SK-N-SH treated with all-trans-retinoic acid at 6 μM for 48 hours (cell line): Measurements from ENCODE around the gene SPTLC1.

ENCODE experiments used
- ARNTL ChIP-seq: fragments of 450-650 bp; formaldehyde crosslinking; IDR thresholded peaks from 2 replicates; pipeline ENCODE4 v1.5.0; 2020; ENCODE audit warnings: low read depth, mild to moderate bottlenecking, moderate library complexity, borderline replicate concordance
- BACH2 ChIP-seq: fragments of 250-450 bp; sonication (Bioruptor Pico); IDR thresholded peaks from 2 replicates; pipeline ENCODE4 v1.9.0; 2021; ENCODE audit warnings: mild to moderate bottlenecking, borderline replicate concordance
- CSDC2 ChIP-seq: fragments of 250-450 bp; sonication (Bioruptor Pico); IDR thresholded peaks from 2 replicates; pipeline ENCODE4 v1.5.0; 2020; ENCODE audit warnings: mild to moderate bottlenecking, moderate library complexity
- ESRRG ChIP-seq: fragments of 250-450 bp; sonication (Bioruptor Pico); IDR thresholded peaks from 2 replicates; pipeline ENCODE4 v1.6.1; 2021; ENCODE audit warnings: mild to moderate bottlenecking
- GLIS3 ChIP-seq: fragments of 250-450 bp; sonication (Bioruptor Pico); IDR thresholded peaks from 2 replicates; pipeline ENCODE4 v1.5.0; 2020; ENCODE audit warnings: mild to moderate bottlenecking, moderate library complexity
- ISL1 ChIP-seq: fragments of 250-450 bp; sonication (Bioruptor Pico); IDR thresholded peaks from 2 replicates; pipeline ENCODE4 v2.1.2; 2022; ENCODE audit warnings: mild to moderate bottlenecking, moderate library complexity
- RARB ChIP-seq: fragments of 250-450 bp; sonication (Bioruptor Pico); IDR thresholded peaks from 2 replicates; pipeline ENCODE4 v1.8.0; 2021; ENCODE audit warnings: mild to moderate bottlenecking, moderate library complexity
- SNAI2 ChIP-seq: fragments of 250-450 bp; sonication (Bioruptor Pico); IDR thresholded peaks from 2 replicates; pipeline ENCODE4 v1.5.0; 2020; ENCODE audit warnings: mild to moderate bottlenecking, moderate library complexity
- TSHZ2 ChIP-seq: fragments of 250-450 bp; sonication (Bioruptor Pico); IDR thresholded peaks from 2 replicates; pipeline ENCODE4 v1.5.0; 2020; ENCODE audit warnings: mild to moderate bottlenecking, moderate library complexity
- ZFP3 ChIP-seq: fragments of 250-450 bp; sonication (Bioruptor Pico); IDR thresholded peaks from 2 replicates; pipeline ENCODE4 v1.5.0; 2020; ENCODE audit warnings: mild to moderate bottlenecking, moderate library complexity
- ZNF565 ChIP-seq: fragments of 450-650 bp; formaldehyde crosslinking; conservative IDR thresholded peaks from 2 replicates; pipeline ENCODE4 v1.5.0; 2020; ENCODE audit warnings: low read depth, mild to moderate bottlenecking, moderate library complexity
- TF ChIP-seq, protein P1 (sequence below): fragments of 250-450 bp; sonication (Bioruptor Pico); IDR thresholded peaks from 2 replicates; pipeline ENCODE4 v1.8.0; 2020; ENCODE audit warnings: mild to moderate bottlenecking, moderate library complexity, borderline replicate concordance

- TF ChIP-seq, protein P1, sequence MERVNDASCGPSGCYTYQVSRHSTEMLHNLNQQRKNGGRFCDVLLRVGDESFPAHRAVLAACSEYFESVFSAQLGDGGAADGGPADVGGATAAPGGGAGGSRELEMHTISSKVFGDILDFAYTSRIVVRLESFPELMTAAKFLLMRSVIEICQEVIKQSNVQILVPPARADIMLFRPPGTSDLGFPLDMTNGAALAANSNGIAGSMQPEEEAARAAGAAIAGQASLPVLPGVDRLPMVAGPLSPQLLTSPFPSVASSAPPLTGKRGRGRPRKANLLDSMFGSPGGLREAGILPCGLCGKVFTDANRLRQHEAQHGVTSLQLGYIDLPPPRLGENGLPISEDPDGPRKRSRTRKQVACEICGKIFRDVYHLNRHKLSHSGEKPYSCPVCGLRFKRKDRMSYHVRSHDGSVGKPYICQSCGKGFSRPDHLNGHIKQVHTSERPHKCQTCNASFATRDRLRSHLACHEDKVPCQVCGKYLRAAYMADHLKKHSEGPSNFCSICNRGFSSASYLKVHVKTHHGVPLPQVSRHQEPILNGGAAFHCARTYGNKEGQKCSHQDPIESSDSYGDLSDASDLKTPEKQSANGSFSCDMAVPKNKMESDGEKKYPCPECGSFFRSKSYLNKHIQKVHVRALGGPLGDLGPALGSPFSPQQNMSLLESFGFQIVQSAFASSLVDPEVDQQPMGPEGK (CRISPR knock-in tag), result no peak
- TF ChIP-seq BACH2 (CRISPR knock-in tag), result no peak
- no peak for TF ChIP-seq TSHZ2
- TF ChIP-seq ARNTL, result no peak
- TF ChIP-seq SNAI2 (CRISPR knock-in tag), result no peak
- no peak for TF ChIP-seq GLIS3 (CRISPR knock-in tag)
- no peak for TF ChIP-seq ESRRG (CRISPR knock-in tag)
- TF ChIP-seq ZNF565, result no peak
- TF ChIP-seq ISL1 (CRISPR knock-in tag), result no peak
- no peak for TF ChIP-seq RARB (CRISPR knock-in tag)
- TF ChIP-seq CSDC2 (CRISPR knock-in tag), result no peak
- TF ChIP-seq ZFP3, result no peak
These were observed 21.1 kb upstream of the SPTLC1 start for GRCh38 chr9:92136184-92136858.
